ENCODE data around the gene EPC1.

- no peak for TF ChIP-seq POLR2AphosphoS5 (IDR thresholded peaks at IDR 0.05; ENCODE audit: low read depth, low read length)
- TF ChIP-seq CHD2 (IDR thresholded peaks at IDR 0.05; ENCODE audit: low read length, partially characterized antibody) = no peak
- TF ChIP-seq REST (IDR thresholded peaks at IDR 0.05; ENCODE audit: low read depth, low read length) = no peak
- TF ChIP-seq CTCF (IDR thresholded peaks at IDR 0.05) = no peak
- TF ChIP-seq EZH2phosphoT487 (IDR thresholded peaks at IDR 0.05; ENCODE audit: borderline replicate concordance, low read depth) = no peak
- no peak for TF ChIP-seq MEF2A (IDR thresholded peaks at IDR 0.05; ENCODE audit: borderline replicate concordance, low read depth)
- no peak for TF ChIP-seq GABPA (IDR thresholded peaks at IDR 0.05; ENCODE audit: low read depth)
- no peak for TF ChIP-seq TCF12 (IDR thresholded peaks at IDR 0.05)
- no peak for TF ChIP-seq RCOR1 (IDR thresholded peaks at IDR 0.05; ENCODE audit: low read length)
- TF ChIP-seq PBX3 (IDR thresholded peaks at IDR 0.05) = no peak
- no peak for TF ChIP-seq USF2 (IDR thresholded peaks at IDR 0.05; ENCODE audit: borderline replicate concordance, low read depth, low read length)
- TF ChIP-seq MAX (IDR thresholded peaks at IDR 0.05; ENCODE audit: low read depth) = no peak
- no peak for TF ChIP-seq JUND (IDR thresholded peaks at IDR 0.05)
These were observed 117.8 kb downstream of the EPC1 start for GRCh38 chr10:32229170-32229569.

Data from SK-N-SH (cell line).